Activated naive CD4-positive, alpha-beta T cell treated with anti-CD3 and anti-CD28 coated beads, Interleukin-2, amount 50 U/mL, for 16 hours (primary cell): ENCODE data around the gene METTL1.
"Not testable (repeated sequence)": the region's sequence is repeated elsewhere in the genome, so short reads cannot be mapped to it uniquely, and the experiment has no call there.

ENCODE experiments used
- DNase-seq: peaks from one replicate; pipeline ENCODE4 v3.0.0-alpha.2; 2020

Gene METTL1

DNA sequence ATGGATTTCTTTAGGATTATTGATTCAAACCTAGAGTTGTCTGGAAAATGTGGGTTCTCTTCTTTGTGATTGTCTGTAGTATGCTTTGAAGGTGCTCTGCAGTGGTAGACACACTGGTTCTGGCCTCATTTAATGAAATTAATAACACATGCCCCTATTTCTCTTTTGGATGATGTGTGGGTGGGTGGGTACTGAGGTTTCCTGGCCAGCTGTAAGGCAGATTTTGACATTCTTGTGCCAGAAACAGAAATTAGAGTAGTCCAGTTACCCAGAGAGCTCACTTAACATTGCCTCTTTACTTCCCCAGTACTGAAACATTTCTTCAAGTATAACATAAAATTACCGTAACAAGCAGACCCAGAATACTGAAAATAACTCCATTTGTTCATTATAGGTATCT lies 25.1 kb upstream of the METTL1 start:
- no peak for DNase-seq

DNA sequence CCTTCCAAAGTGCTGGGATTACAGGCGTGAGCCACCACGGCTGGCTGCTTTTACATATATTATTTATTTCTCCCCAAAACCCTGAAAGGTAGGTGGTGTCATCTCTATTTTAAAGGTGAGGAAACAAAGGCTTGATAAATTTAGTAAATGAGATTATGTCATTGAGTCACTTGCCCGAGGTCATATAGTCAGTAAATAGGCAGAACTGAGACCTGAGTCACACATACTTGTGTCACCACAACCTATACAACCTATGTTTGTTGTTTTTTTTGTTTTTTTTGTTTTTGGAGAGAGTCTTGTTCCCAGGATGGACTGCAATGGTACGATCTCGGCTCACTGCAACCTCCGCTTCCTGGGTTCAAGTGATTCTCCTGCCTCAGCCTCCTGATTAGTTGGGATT lies 23.4 kb upstream of the METTL1 start:
- DNase-seq: no peak

DNA sequence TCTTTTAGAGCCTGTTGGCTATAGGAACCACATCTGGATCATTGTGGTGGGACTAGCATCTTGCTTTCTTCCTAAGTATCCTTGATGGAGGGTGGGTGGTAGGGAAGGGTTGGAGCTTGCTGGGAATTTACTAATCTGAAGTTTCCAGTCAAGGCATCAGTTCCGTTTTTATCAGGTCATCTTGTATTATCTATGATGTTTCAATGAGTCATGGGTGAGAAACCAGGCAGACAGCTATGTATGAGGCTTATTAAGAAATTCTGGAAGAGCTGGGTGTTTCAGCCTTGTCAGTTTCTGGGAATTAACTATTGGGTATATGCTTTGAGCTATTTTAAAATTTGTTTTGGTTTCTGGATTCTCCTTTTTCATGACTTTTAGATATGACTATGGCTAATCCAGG lies 22.0 kb upstream of the METTL1 start:
- DNase-seq: no peak

DNA sequence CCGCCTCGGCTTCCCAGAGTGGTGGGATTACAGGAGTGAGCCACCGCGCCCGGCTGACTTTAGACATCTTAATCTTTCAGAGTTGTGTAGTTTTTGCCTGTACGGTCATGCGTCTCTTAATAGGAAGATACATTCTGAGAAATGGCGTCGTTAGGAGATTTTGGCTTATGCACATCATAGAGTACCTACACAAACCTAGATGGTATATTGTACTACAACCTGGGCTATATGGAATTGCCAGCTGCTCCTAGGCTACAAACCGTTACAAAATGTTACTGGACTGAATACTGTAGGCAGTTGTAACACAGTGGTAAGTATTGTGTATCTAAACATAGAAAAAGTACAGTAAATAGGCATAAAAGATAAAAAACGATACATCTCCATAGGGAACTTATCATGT lies 12.0 kb upstream of the METTL1 start:
- no peak for DNase-seq

DNA sequence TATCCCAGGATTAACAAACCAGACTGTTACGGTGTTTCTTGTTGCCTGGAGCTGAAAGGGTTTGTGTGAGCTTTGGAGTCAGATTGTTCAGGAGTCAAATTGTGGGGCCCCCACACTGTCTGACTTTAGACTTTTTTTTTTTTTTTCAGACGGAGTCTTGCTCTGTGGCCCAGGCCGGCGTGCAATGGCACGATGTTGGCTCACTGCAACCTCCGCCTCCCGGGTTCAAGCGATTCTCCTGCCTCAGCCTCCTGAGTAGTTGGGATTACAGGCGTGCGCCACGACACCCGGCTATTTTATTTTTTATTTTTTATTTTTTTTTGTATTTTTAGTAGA lies 11.5 kb upstream of the METTL1 start:
- no peak for DNase-seq

DNA sequence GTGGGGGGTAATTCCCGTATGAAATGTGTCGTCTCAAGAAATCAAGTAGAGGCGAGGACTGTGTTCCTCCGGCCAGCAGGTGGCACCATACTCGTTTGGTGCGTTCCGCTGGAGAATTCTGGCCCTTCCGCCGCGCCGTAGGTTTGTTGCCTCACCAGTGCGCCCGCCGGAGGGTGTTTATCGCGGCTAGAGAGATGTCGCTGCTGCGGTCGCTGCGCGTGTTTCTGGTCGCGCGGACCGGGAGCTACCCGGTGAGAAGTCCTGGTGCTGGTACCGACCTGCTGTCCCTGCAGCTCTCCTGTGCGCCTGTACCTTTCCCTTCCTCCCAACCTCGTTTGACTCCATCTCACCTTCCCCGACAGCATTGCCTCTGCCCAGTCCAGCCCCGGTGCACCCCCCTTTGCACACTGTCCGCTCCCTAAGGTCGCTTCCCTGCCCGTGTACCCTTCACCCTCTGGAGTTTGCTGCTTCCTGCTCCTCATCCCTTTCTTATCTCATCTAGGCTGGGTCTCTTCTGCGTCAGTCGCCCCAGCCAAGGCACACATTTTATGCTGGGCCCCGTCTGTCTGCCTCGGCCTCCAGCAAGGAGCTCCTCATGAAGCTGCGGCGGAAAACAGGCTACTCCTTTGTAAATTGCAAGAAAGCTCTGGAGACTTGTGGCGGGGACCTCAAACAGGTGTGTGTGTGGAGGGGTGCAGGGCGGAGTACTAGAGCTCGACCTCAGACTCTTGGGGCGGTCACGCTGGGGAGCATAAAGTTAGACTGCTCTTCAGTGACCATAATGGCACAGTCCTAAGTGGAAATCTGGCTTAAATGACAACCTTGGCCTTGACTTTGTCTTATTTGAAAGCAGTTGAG lies 10.9 kb upstream of the METTL1 start, which contains the start of gene TSFM:
TSFM (plus strand) TSS at position 180 of the 858 bp plus-strand sequence; CDS start at position 195, 15 bp downstream.
- peak; percentile 98 for DNase-seq

DNA sequence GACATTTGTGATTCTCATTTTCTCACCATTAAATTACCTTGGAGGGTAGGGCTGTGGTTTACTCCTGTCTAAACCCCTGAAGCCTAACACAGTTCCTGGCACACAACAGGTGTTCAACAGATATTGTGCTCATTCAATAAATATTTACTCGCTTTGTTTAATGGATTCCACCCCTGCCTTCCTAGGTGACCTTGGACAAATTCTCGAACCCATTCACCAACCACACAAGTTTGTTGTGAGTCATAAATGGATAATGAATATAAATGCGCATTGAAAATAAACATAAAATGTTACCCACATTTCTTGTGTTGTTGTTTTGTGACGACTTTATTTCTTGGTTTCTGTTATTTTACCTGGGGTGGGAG lies 10.3 kb upstream of the METTL1 start:
- no peak for DNase-seq

DNA sequence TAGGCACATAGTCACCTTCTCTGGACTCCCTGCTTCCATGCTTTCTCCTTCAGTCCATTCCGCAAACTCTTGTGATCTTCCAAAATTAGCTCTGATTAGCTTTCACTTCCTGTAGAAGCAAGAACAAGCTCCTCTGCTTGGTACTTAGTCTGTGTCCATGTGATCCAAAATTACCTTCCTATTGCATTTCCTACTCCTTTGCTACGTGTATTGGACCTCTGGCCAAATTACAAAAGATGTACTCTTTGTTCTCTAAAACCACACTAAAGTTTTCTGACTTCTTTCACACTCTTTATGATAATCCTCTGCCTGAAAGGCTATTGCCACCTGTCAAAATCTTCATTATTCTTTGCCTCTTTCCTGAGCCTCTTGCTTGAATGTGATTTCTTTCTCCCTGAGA lies 9.9 kb upstream of the METTL1 start:
- DNase-seq: no peak

DNA sequence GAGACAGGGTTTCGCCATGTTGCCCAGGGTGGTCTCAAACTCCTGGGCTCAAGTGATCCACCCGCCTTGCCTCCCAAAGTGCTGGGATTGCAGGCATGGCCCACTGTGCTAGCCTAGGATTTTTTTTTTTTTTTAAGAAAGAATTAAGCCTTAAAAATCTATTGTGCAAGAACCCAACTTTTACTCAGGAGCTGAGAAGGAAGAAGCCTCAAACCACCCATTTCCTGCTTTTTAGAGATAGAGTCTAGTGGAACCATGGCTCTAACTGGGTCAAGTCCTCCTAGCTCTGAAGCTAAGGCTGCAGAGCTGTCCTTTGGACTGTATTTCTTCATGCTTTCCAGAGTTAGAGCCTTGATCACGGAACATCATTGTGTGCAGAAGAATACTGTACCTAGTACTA lies 9.3 kb upstream of the METTL1 start:
- no peak for DNase-seq

DNA sequence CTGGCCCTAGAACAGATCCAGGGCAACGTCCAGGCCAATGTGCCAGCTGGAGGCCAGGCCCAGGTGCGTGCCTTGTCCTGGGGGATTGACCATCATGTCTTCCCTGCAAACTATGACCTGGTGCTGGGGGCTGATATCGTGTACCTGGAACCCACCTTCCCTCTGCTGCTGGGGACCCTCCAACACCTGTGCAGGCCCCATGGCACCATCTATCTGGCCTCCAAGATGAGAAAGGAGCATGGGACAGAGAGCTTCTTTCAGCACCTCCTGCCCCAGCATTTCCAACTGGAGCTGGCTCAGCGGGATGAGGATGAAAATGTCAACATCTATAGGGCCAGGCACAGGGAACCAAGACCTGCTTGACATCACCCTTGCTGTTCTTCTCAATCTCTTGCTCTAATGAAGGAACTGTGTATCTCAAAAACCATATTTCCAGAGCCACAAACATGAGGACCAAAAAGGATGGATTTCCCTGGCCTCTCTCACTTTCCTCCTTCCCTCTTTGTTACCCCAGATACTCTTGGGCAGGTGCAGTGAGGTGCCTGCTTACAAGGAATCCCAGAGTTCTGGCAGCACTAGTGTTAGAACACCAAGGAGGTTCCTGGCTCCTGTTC lies 8.5 kb upstream of the METTL1 start:
- no peak for DNase-seq

DNA sequence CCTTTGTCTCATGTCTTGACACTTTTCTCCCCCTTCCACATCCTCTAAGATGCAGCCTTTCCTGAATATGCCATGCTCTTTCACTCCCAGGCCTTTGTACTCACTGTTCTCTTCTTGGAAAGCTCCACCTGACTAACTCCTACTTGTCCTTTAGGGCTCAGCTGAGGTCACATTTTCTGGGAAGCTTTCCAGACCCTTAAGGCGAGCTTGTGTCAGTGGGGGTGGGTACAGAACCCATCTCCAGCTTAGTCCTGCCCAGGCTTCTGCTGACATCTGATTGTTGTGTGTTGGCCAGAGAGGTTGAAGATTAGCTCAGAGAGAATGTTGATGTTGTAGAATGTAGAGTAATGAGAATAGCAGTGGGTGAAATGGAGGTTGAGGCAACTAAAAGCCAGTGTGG lies 7.8 kb upstream of the METTL1 start:
- no peak for DNase-seq

DNA sequence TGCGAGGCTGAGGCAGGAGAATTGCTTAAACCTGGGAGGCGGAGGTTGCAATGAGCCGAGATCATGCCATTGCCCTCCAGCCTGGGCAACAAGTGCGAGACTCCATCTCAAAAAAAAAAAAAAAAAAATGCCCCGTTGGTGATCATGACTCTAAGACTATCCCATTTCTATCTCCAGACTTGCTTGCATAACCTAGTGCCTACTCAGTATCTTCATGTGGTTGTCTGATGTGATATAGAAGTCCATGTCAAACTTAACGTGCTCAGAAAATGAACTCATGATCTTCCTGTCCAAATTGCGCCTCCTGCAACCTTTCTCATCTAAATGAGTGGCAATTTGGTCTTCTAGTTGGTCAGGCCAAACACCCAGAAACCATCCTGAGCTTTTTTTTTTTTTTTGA lies 6.0 kb upstream of the METTL1 start:
- DNase-seq: no peak

DNA sequence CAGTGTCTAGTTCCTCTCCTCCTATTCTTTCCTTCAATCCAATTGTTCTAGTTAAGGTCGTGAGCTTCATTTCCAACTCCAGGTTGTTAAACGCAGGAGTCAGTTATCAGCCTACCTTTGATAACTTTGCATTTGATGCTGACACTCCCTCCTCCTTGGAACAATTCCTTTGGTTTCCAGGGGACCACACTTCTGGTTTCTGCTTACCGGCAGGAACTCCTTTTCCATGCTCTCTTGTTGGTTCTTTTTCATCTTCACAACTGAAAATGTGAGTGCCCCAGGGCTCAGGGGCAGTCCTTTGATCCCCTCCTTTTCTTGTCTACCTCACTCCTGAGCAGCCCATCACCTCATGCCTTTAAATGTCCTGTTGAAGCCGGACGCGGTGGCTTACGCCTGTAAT lies 5.5 kb upstream of the METTL1 start:
- no peak for DNase-seq

DNA sequence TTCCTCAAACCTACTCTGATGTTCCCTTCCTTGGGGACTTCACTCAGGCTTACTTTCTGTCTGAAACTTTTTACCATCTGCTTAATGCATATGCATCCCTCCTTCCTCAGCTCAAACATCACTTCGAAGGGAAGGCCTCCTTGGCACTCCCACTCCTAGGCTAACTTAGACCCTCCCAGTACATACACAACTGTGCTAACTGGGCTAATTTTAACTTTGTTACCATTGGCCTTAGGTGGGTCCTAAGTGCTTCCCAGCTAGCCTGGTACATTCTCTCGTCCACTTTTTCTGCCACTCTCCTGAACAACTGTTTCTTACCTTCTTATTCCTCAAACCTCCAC lies 4.3 kb upstream of the METTL1 start:
- DNase-seq: no peak

DNA sequence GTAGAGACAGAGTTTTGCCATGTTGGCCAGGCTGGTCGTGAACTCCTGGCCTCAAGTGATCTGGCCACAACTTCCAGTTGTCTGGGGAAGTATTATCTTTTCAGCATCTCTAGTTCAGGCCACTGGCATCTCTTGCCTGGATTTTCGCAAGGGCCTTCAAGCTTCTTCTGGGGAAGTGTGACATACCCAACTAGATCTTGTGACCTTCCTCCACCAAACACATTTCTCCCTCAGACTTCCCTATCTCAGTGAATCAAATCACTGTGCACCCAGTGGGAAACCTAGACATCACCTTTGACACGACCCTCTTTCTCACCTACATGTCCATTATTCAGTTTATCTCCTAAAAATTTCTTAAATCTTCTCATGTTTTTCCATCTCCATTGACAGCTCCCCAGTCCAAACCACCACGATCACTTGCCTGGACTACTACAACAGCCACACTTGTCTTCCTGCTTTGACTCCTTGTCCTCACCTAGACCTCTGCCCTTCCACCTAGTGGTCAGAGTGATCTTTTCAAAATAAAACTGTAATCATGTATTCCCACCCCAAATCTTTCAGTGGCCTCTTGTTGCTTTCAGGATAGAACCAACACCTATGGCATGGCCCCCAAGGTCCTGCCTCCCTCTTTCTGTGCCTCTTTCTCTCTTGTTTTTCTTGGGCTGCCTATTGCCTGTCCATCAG lies 3.8 kb upstream of the METTL1 start:
- no peak for DNase-seq

DNA sequence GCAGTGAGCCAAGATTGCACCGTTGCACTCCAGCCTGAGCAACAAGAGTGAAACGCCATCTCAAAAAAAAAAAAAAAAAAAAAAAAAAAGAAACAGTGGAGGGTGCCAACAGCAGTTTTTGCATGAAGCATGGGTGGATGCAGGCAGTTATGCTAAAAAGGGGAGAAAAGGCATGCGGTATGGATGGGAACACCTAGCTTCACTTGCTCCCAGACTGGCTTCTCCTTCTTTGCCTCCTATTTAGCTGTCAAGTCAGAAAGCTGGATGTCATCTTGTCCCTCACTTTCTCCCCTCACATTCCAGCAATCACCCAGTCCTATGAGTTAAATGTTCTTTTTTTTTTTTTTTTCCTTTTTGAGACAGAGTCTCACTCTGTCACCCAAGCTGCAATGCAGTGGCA lies 3.1 kb upstream of the METTL1 start:
- no peak for DNase-seq

DNA sequence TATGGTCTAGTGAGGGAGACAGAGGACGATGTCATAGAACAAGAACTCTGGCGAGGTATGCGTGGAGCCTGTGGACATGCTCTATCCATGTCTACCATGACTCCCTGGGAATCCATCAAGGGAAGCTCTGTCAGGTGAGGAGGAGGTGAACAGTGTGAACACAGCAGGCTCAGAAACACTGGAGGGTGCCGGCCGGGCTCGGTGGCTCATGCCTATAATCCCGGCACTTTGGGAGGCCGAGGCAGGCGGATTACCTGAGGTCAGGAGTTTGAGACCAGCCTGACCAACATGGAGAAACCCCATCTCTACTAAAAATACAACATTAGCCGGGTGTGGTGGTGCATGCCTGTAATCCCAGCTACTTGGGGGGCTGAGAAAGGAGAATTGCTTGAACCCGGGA lies 2.7 kb upstream of the METTL1 start:
- DNase-seq: not testable (repeated sequence)

DNA sequence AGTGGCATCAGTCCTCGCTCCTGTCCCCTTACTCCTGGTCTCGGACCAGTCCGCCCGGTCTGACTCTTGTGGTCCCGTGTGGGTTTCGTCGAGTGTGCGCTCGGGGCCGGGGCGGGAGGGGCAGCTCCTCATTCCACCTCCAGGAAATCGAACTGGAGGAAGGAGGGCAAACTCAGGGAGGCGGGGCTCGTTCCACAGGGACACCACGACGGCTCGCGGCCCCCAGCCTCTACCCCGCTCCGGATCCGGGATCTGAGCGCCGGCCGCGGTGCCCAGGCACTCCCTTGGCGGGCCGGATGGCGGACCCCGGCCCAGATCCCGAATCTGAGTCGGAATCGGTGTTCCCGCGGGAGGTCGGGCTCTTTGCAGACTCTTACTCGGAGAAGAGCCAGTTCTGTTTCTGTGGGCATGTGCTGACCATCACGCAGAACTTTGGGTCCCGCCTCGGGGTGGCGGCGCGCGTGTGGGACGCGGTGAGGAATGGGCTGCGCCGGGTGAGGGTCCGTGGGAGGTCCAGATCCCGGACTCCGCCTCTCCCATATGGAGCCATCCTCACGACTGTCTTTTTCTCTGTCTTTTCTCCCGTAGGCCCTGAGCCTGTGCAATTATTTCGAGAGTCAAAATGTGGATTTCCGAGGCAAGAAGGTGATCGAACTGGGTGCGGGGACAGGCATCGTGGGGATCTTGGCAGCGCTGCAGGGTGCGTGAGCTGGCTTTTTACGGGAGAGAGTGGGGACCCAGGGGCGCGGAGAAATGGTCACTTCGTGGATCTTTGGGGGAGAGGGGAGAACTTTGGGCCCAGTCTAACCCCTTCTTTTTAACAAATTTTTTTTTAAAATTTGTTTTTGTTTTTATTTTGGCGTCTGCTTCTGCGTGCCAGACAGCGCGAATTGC lies 771 bp upstream of the METTL1 start, which contains the start of gene EEF1AKMT3:
EEF1AKMT3 (plus strand) TSS at position 186 of the 894 bp plus-strand sequence; CDS start at position 297, 111 bp downstream.
- DNase-seq: no peak

DNA sequence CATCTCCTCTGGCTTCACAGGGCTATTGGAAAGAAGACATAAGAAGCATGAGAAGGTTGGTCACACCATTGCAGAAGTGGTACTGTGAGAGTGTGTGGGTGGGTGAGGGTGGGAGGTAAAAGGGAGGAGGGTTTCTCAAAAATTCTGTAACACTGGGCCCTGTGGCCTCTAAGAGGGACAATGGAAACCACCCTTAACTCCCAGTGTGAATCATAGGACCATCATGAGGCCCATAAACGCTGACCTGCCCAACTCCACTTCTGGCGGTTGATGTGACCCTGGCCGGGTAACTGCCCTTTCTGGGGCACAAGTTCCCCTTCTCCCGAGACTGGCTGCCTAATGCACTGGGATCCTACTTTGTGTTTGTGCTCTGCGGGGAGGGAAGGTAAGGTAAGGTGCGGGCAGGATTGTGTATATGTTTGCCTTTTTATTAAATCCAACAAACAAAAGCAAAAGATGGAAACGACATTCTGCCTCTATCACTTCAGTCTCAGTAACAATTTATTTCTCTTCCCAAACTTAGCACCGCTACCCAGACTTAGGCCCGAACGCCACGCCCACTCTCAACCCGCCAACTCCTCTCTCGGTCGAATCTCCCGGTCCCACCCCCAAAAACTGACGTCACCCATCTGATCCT lies 551 bp downstream of the METTL1 start:
- DNase-seq: peak; percentile 94

DNA sequence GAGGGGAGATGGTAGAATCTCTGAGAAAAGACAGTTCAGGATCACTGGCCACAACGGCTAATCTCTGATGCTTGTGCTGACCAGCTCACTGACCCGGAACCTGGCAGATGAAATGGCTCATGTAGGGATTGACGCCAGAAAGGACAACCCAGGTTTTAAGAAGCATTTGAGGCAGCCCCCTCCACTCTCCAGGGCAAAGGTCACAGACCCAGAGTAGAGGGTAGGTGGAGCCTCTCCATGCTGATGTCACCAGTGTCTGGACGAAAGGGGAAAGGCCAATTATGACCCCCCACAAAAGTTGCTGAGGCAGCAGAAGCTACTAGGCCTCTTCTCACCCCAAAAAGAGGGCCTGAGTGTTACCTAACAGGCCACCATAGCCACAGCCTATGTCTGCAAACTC lies 1.2 kb downstream of the METTL1 start:
- no peak for DNase-seq

DNA sequence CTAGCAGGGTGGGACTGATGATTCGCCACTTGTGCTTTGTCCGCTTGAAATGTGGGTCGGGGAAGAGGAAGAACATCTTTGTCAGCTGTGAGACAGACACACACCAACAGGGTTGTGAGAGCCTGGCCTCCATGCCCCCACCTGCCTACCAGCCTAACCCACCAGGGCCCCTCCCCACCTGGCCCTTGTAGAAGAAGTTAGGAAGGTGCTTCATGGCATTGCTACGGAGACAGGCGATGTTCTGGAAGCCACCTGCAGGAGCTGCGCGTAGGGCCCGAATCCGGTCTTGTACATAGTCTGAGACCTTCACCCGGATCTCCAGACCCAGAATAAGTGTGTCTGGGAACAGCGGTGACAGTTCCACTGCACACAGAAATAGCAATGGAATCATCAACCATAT lies 2.3 kb downstream of the METTL1 start:
- DNase-seq: no peak

DNA sequence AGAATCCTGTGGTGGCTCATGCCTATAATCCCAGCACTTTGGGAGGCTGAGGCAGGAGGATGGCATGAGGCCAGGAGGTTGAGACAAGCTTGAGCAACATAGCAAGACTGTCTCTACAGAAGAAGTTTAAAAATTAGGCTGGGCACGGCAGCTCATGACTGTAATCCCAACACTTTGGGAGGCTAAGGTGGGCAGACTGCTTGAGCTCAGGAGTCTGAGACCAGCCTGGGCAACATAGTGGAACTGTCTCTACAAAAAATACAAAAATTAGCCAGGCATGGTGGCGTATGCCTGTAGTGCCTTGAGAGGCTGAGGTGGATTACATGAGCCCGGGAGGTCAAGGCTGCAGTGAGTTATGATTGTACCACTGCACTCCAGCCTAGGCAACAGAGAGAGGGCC lies 4.0 kb downstream of the METTL1 start:
- no peak for DNase-seq

DNA sequence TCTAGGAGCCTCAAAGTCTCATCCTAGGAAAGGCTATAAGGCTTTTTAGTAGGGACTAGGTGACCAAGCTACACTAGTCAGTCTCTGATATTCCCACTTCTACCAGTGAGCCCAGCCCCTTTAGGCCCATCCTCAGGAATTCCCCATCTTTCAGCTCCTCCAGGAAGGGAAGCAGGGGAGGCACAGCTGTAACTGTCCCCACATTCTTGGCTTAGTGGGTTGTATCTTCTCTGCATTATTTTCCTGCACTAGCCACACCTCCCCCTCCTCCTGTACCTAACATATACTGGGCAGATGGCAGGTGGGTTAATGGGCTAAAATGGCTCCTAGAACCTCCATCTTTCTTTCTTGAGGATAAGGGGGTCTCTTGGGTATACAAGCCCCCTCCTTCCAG lies 4.6 kb downstream of the METTL1 start:
- no peak for DNase-seq
